WERI-Rb-1 (cell line): ENCODE data around the gene GNB1L.
A peak's percentile ranks its signal among the peaks of the same experiment; 100 is the strongest.

Experiments used
- DNase-seq: peaks from one replicate; pipeline ENCODE4 v3.0.0-alpha.2; 2020
- H3K27ac ChIP-seq: fragments of 250-450 bp; sonication (Bioruptor Pico); 2 replicates; pipeline ENCODE4 v1.5.1; 2020; ENCODE audit warnings: mild to moderate bottlenecking, moderate library complexity
- H3K27me3 ChIP-seq: fragments of 250-450 bp; sonication (Bioruptor Pico); 2 replicates; pipeline ENCODE4 v1.5.1; 2021; ENCODE audit warnings: mild to moderate bottlenecking, low read depth, moderate library complexity; ENCODE audit not compliant: insufficient read depth, severe bottlenecking
- H3K36me3 ChIP-seq: fragments of 250-450 bp; sonication (Bioruptor Pico); 2 replicates; pipeline ENCODE4 v1.5.1; 2020; ENCODE audit warnings: mild to moderate bottlenecking, moderate library complexity
- H3K4me3 ChIP-seq: 2 replicates; pipeline ENCODE4 v1.5.1; 2011; ENCODE audit warnings: low read depth, mild to moderate bottlenecking, control low read depth, low read length
- H3K9me3 ChIP-seq: fragments of 250-450 bp; sonication (Bioruptor Pico); 2 replicates; pipeline ENCODE4 v1.5.1; 2021; ENCODE audit warnings: mild to moderate bottlenecking, moderate library complexity; ENCODE audit not compliant: severe bottlenecking
- TF ChIP-seq, protein P1 (sequence below): IDR thresholded peaks from 2 replicates; pipeline ENCODE4 v1.5.1; 2011; ENCODE audit warnings: low read depth, mild to moderate bottlenecking, control low read depth, inconsistent platforms, low read length

GNB1L gene

DNA sequence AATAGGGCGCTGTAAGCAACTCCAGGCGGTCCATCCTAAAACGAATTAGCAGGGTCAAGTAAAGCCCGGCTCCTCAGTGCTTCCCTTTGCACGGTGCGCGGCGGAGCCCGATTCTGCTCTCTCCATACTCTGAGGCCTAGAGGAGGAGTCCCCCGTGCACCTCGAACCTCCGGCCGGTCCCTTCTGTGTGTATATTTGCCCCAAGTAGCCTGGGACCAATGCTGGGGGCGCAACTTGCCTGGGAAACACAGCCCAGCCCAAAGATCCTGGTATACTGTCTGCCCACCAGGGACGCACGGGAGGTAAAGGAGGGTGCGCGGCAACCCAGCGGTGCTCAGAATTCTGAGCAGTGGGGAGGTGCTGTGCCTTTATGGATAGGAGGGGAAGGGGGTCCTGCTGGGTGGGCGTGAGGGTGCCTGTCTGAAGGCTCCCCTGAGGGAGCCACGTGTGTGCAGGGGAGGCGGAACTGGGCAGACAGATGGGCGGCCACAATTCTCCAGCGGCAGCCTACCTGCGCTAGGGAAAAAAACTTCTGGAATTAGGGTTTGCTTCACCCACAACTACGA lies 98.9 kb downstream of the GNB1L start:
- Histone ChIP-seq H3K27me3 (no peaks in the 10 kb centered on the region), H3K4me3 (no peak overlapping the region)

DNA sequence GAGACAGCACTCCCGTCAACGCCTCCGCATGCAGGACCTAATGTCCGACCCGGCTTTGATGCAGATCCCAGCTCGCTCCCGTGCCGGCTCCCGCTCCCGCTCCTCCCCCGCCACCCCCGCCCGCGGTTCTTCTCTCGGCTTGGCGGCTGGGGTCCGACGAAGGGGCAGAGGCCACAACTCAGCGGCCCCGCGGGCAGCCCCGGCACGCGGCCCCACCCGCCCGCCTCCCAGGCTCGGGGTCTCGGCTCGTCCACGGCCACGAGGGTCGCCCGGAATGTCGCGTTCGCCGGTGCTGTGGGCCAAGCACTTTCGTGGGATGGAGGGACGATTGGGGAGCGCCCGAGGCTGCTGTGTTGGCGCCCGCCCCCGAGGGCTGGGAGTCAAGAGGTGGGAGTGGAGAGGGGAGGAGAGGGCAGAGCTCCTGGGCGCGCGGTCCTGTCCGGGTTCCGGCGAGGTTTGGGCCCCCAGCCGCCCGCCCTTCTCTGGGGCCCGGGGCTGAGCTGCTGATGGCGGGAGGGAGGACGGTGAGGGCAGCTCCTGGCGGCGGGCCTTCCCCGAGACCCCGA lies 99.4 kb downstream of the GNB1L start:
- Histone ChIP-seq H3K27me3 (no peaks in the 10 kb centered on the region), H3K27ac (no peak overlapping the region), H3K4me3 (no peak overlapping the region), H3K9me3 (no peaks in the 10 kb centered on the region), H3K36me3 (no peaks in the 10 kb centered on the region)
- DNase-seq, result no peak
- TF ChIP-seq, protein P1, sequence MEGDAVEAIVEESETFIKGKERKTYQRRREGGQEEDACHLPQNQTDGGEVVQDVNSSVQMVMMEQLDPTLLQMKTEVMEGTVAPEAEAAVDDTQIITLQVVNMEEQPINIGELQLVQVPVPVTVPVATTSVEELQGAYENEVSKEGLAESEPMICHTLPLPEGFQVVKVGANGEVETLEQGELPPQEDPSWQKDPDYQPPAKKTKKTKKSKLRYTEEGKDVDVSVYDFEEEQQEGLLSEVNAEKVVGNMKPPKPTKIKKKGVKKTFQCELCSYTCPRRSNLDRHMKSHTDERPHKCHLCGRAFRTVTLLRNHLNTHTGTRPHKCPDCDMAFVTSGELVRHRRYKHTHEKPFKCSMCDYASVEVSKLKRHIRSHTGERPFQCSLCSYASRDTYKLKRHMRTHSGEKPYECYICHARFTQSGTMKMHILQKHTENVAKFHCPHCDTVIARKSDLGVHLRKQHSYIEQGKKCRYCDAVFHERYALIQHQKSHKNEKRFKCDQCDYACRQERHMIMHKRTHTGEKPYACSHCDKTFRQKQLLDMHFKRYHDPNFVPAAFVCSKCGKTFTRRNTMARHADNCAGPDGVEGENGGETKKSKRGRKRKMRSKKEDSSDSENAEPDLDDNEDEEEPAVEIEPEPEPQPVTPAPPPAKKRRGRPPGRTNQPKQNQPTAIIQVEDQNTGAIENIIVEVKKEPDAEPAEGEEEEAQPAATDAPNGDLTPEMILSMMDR, result no peak

More for the DNA sequence above, 98.9 kb downstream of the GNB1L start:
- DNase-seq, result no peak
- no peaks in the 10 kb centered on the region for H3K36me3 ChIP-seq
- H3K9me3 ChIP-seq, result no peaks in the 10 kb centered on the region
- TF ChIP-seq, protein P1, result no peak
- H3K27ac ChIP-seq, result no peak overlapping the region

- H3K4me3 ChIP-seq, result no peak overlapping the region
- TF ChIP-seq, protein P1, result no peak
- no peaks in the 10 kb centered on the region for H3K36me3 ChIP-seq
- no peaks in the 10 kb centered on the region for H3K27me3 ChIP-seq
- no peaks in the 10 kb centered on the region for H3K9me3 ChIP-seq
- H3K27ac ChIP-seq, result no peak overlapping the region
- no peak for DNase-seq
These were observed 100.0 kb downstream of the GNB1L start for GRCh38 chr22:19754701-19755144.

DNA sequence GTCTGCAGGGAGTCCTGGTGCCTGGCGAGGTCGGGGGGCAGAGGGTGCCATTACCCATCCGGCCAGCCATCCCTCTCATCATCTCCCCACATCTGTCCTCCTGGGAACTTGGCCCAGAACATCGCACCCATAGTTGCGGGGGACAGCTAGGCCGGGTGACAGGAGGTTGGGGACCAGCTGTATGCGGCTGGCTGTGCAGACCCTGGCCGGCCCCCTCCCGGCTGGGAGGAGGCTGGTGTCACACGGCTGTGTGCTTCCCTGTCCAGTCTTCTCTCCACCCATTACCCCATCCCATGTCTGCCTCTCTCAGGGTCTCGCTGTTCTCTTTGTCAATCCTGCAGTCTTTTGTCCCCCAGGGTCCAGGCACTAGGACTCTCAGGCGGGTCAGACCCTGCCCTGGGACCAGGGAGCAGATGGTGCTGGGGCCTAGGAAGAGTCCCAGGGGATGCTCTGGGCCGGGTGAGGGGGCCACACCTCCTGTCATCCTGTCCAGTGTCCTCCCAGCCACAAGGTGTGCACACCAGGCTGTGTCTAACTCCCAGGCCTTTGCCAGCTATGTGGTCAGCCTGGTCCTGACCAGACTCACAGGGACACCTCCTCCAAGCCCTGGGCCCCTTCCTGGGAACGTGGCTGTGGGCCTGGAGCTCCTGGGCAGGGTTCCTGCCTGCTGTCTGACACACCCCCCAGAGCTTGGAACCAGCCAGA lies 100.5 kb downstream of the GNB1L start:
- H3K36me3 ChIP-seq, result no peaks in the 10 kb centered on the region
- H3K9me3 ChIP-seq, result no peaks in the 10 kb centered on the region
- no peak overlapping the region for H3K4me3 ChIP-seq
- H3K27ac ChIP-seq, result no peak overlapping the region
- DNase-seq, result no peak
- H3K27me3 ChIP-seq, result no peaks in the 10 kb centered on the region
- TF ChIP-seq, protein P1, result no peak

- no peak for DNase-seq
- Histone ChIP-seq H3K36me3 (no peaks in the 10 kb centered on the region), H3K27me3 (no peaks in the 10 kb centered on the region), H3K9me3 (no peaks in the 10 kb centered on the region), H3K4me3 (no peak overlapping the region), H3K27ac (no peak overlapping the region)
- TF ChIP-seq, protein P1, result peak; percentile 58
These were observed 101.4 kb downstream of the GNB1L start for GRCh38 chr22:19753090-19753842.
